GM18873 (cell line): ENCODE results near the gene GJB2.

Experiments
- ATAC-seq: cut with Tn5 transposase; IDR thresholded peaks from one replicate; pipeline ENCODE4 v1.9.1; 2021; ENCODE audit warnings: mild to moderate bottlenecking, moderate library complexity, moderate number of reproducible peaks; ENCODE audit not compliant: unreplicated experiment, low FRiP score

GJB2 gene

GRCh38 chr13:20193162-20193906 lies 596 bp upstream of the GJB2 start:
- no peak for ATAC-seq

GRCh38 chr13:20192158-20192835 lies 441 bp downstream of the GJB2 start:
- ATAC-seq: no peak

- no peak for ATAC-seq
Observed at GRCh38 chr13:20191311-20192157, 1.2 kb downstream of the GJB2 start.

GRCh38 chr13:20190481-20191310 lies 2.0 kb downstream of the GJB2 start:
- no peak for ATAC-seq

- no peak for ATAC-seq
Observed at GRCh38 chr13:20190076-20190475, 2.7 kb downstream of the GJB2 start.

- ATAC-seq: no peak
Observed at GRCh38 chr13:20188667-20189553, 3.8 kb downstream of the GJB2 start.

- no peak for ATAC-seq
Observed at GRCh38 chr13:20186771-20187170, 6.0 kb downstream of the GJB2 start.

GRCh38 chr13:20185366-20186056 lies 7.2 kb downstream of the GJB2 start:
- no peak for ATAC-seq

- no peak for ATAC-seq
Observed at GRCh38 chr13:20182231-20182846, 10.4 kb downstream of the GJB2 start.

- ATAC-seq: no peak
Observed at GRCh38 chr13:20181188-20181587, 11.6 kb downstream of the GJB2 start.

- ATAC-seq: no peak
Observed at GRCh38 chr13:20178156-20178555, 14.6 kb downstream of the GJB2 start.

- no peak for ATAC-seq
Observed at GRCh38 chr13:20177049-20177831, 15.5 kb downstream of the GJB2 start.

GRCh38 chr13:20175907-20176652 lies 16.7 kb downstream of the GJB2 start:
- no peak for ATAC-seq

- ATAC-seq: no peak
Observed at GRCh38 chr13:20175406-20175794, 17.3 kb downstream of the GJB2 start.

GRCh38 chr13:20174656-20175405 lies 17.9 kb downstream of the GJB2 start:
- peak; percentile 78 for ATAC-seq

GRCh38 chr13:20173116-20173746 lies 19.5 kb downstream of the GJB2 start:
- no peak for ATAC-seq
